ENCODE measurements around the gene RNF212. TPM values are rescaled to one million over a fixed set of nuclear protein-coding genes. Genes with fewer than 3 reads are reported as not detected.

RNF212 gene
- total and polyA plus RNA-seq, 4 donors = 0.74 to 8.9 (median 1.3) TPM; not detected in 1

DNA sequence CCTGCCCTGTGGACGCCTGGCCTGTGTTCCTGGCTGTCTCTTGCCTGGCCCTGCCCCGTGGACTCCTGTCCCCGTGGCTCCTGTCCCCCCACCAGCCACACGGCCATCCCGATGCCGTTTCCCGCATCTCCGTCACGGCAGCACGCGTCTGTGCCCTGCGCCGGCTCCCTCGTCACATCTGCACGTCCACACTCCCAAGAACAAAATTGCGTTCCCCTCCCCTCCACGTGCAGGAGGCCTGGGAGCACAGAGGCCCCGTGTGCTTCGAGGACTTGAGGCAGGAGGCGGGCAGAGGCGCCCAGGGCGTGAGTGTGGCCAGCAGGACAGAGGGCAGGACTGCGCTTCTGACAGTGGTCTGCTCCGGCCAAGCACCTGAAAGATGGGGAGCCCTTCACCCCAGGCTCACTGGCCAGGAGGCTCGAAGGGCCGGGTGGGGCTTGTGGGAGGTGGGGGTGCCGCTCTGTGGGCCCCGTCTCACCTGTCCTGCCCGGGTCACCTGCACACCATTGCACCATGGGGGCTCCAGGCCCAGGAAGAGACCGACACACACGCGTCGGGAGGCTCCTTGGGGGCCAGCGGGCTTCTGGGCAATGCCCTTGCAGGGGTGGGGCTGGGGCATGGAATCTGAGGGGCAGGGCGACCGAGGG is 84.7 kb downstream of the RNF212 start:
- H3K36me3 ChIP-seq (ENCODE audit: control insufficient read depth in 1 of 2, insufficient read depth in 2 of 2, low read length in 1 of 2) = no peaks in the 10 kb centered on the region
- no peak overlapping the region for H3K27ac ChIP-seq (ENCODE audit: low read depth in 1 of 2, low read length in 2 of 2)
- no peak for ATAC-seq (ENCODE audit: low FRiP score)
- no peaks in the 10 kb centered on the region for H3K4me1 ChIP-seq (ENCODE audit: control insufficient read depth in 1 of 2, insufficient read depth in 2 of 2, low read length in 2 of 2)
- no peak for DNase-seq
- H3K27me3 ChIP-seq (ENCODE audit: control insufficient read depth in 1 of 2, insufficient read depth in 2 of 2, low read length in 1 of 2) = no peaks in the 10 kb centered on the region
- intact Hi-C loops (cut with DNase I) = no loop called here
- no peak overlapping the region for H3K4me3 ChIP-seq (ENCODE audit: low read length in 2 of 2)
- no peaks in the 10 kb centered on the region for H3K9me3 ChIP-seq (ENCODE audit: control insufficient read depth, low read length)
- 86 to 88% methylated on average over 35 to 36 of the region's 36 CpGs for WGBS, 2 donors

DNA sequence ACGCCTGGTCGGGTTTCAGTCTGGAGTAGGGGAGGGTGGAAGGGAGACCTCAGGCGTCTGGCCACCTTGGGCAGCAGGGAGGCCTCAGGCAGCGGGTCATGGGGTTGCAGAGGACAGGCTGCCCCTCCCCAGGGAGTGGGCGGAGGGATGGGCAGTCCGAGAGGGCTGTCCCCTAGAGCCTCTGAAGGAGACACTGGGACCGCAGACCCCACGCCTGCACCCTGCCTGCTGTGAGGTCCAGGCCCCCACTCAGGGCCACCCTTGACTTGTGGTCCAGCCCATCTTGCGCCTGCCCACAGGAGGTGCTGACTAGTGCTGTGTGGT is 85.5 kb downstream of the RNF212 start:
- intact Hi-C loops (cut with DNase I) = no loop called here
- Histone ChIP-seq H3K27ac (ENCODE audit: low read depth in 1 of 2, low read length in 2 of 2) (no peak overlapping the region), H3K4me3 (ENCODE audit: low read length in 2 of 2) (no peak overlapping the region), H3K4me1 (ENCODE audit: control insufficient read depth in 1 of 2, insufficient read depth in 2 of 2, low read length in 2 of 2) (no peaks in the 10 kb centered on the region), H3K27me3 (ENCODE audit: control insufficient read depth in 1 of 2, insufficient read depth in 2 of 2, low read length in 1 of 2) (no peaks in the 10 kb centered on the region), H3K9me3 (ENCODE audit: control insufficient read depth, low read length) (no peaks in the 10 kb centered on the region), H3K36me3 (ENCODE audit: control insufficient read depth in 1 of 2, insufficient read depth in 2 of 2, low read length in 1 of 2) (no peaks in the 10 kb centered on the region)
- 80 to 86% methylated on average over 9 of the region's 9 CpGs for WGBS, 2 donors
- no peak for ATAC-seq (ENCODE audit: low FRiP score)
- DNase-seq = no peak

DNA sequence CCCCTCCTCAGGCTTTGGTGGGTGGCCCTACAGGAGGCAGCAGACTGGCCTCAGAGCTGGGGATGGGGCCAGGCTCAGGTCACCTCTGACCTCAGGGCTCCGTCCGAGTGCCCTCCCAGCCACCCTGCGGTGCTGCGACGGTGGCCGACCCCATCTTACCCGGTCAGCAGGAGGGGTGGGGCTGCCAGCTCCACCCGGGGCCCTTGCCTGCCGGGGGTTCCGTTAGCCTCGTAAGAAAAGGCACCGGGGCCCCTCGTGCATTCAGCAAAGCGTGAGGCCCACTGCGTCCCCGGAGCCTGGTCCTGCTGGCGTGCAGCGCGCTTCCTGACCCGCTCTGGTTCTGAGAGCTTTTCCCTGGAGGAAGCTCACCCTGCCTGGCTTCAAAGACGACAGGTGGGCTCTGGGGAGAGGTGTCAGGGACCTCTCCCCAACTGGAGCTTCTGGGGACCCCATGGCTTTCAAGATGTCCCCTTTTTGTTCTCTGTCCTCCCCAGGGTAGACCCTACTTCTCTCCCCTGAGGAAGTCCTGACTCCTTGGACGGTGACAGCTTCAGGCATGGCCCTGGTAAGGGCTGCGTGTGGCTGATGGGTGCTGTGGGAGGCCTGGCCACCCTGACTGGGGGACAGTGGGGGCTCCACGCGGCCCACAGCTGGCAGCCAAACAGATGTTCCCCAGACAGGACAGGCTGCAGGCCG is 86.0 kb downstream of the RNF212 start:
- intact Hi-C loops (cut with DNase I) = no loop called here
- Histone ChIP-seq H3K27me3 (ENCODE audit: control insufficient read depth in 1 of 2, insufficient read depth in 2 of 2, low read length in 1 of 2) (no peaks in the 10 kb centered on the region), H3K4me3 (ENCODE audit: low read length in 2 of 2) (no peak overlapping the region), H3K4me1 (ENCODE audit: control insufficient read depth in 1 of 2, insufficient read depth in 2 of 2, low read length in 2 of 2) (no peaks in the 10 kb centered on the region), H3K36me3 (ENCODE audit: control insufficient read depth in 1 of 2, insufficient read depth in 2 of 2, low read length in 1 of 2) (no peaks in the 10 kb centered on the region), H3K9me3 (ENCODE audit: control insufficient read depth, low read length) (no peaks in the 10 kb centered on the region), H3K27ac (ENCODE audit: low read depth in 1 of 2, low read length in 2 of 2) (no peak overlapping the region)
- no peak for DNase-seq
- WGBS, 2 donors = 79 to 82% methylated on average over 26 of the region's 26 CpGs
- no peak for ATAC-seq (ENCODE audit: low FRiP score)

DNA sequence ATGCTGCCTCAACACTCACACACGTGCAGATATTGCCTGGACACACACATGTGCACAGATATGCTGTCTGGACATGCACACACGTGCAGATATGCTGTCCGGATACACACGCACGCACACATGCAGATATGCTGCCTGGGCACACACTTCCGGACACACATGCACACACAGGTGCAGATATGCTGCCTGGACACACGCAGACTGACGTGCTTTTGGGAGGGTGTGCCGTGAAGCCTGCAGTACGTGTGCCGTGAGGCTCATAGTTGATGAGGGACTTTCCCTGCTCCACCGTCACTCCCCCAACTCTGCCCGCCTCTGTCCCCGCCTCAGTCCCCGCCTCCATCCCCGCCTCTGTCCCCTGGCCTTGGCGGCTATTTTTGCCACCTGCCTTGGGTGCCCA is 87.2 kb downstream of the RNF212 start:
- intact Hi-C loops (cut with DNase I) = no loop called here
- H3K4me1 ChIP-seq (ENCODE audit: control insufficient read depth in 1 of 2, insufficient read depth in 2 of 2, low read length in 2 of 2) = no peaks in the 10 kb centered on the region
- ATAC-seq (ENCODE audit: low FRiP score) (peak; percentile 9), DNase-seq (no peak)
- H3K4me3 ChIP-seq (ENCODE audit: low read length in 2 of 2) = no peak overlapping the region
- H3K36me3 ChIP-seq (ENCODE audit: control insufficient read depth in 1 of 2, insufficient read depth in 2 of 2, low read length in 1 of 2) = no peaks in the 10 kb centered on the region
- 49 to 51% methylated on average over 17 of the region's 17 CpGs for WGBS, 2 donors
- no peaks in the 10 kb centered on the region for H3K27me3 ChIP-seq (ENCODE audit: control insufficient read depth in 1 of 2, insufficient read depth in 2 of 2, low read length in 1 of 2)
- H3K9me3 ChIP-seq (ENCODE audit: control insufficient read depth, low read length) = no peaks in the 10 kb centered on the region
- H3K27ac ChIP-seq (ENCODE audit: low read depth in 1 of 2, low read length in 2 of 2) = no peak overlapping the region

DNA sequence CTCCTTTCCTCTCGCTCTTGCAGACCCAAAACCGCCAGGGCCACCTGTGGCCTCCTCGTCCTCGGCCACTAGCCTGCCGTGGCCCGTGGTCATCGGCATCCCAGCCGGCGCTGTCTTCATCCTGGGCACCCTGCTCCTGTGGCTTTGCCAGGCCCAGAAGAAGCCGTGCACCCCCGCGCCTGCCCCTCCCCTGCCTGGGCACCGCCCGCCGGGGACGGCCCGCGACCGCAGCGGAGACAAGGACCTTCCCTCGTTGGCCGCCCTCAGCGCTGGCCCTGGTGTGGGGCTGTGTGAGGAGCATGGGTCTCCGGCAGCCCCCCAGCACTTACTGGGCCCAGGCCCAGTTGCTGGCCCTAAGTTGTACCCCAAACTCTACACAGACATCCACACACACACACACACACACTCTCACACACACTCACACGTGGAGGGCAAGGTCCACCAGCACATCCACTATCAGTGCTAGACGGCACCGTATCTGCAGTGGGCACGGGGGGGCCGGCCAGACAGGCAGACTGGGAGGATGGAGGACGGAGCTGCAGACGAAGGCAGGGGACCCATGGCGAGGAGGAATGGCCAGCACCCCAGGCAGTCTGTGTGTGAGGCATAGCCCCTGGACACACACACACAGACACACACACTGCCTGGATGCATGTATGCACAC is 88.3 kb downstream of the RNF212 start:
- Histone ChIP-seq H3K4me1 (ENCODE audit: control insufficient read depth in 1 of 2, insufficient read depth in 2 of 2, low read length in 2 of 2) (no peaks in the 10 kb centered on the region), H3K4me3 (ENCODE audit: low read length in 2 of 2) (no peak overlapping the region), H3K27ac (ENCODE audit: low read depth in 1 of 2, low read length in 2 of 2) (no peak overlapping the region), H3K9me3 (ENCODE audit: control insufficient read depth, low read length) (no peaks in the 10 kb centered on the region), H3K36me3 (ENCODE audit: control insufficient read depth in 1 of 2, insufficient read depth in 2 of 2, low read length in 1 of 2) (no peaks in the 10 kb centered on the region), H3K27me3 (ENCODE audit: control insufficient read depth in 1 of 2, insufficient read depth in 2 of 2, low read length in 1 of 2) (no peaks in the 10 kb centered on the region)
- intact Hi-C loops (cut with DNase I) = no loop called here
- DNase-seq (no peak), ATAC-seq (ENCODE audit: low FRiP score) (no peak)
- 91 to 93% methylated on average over 31 to 32 of the region's 32 CpGs for WGBS, 2 donors

DNA sequence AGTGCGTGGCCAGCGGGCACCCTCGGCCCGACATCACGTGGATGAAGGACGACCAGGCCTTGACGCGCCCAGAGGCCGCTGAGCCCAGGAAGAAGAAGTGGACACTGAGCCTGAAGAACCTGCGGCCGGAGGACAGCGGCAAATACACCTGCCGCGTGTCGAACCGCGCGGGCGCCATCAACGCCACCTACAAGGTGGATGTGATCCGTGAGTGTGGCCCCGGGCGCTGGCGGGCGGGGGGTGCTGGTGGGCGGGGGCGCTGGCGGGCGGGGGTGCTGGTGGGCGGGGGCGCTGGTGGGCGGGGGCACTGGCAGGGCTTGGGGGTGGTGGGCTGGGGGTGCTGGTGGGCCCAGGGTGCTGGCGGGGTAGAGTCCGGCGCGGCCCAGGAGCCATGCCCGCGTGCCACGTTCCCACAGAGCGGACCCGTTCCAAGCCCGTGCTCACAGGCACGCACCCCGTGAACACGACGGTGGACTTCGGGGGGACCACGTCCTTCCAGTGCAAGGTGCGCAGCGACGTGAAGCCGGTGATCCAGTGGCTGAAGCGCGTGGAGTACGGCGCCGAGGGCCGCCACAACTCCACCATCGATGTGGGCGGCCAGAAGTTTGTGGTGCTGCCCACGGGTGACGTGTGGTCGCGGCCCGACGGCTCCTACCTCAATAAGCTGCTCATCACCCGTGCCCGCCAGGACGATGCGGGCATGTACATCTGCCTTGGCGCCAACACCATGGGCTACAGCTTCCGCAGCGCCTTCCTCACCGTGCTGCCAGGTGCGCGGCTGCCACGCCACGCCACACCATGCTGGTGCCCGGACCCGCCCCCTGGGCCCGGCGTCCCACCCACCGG is 89.2 kb downstream of the RNF212 start:
- Histone ChIP-seq H3K36me3 (ENCODE audit: control insufficient read depth in 1 of 2, insufficient read depth in 2 of 2, low read length in 1 of 2) (no peaks in the 10 kb centered on the region), H3K4me1 (ENCODE audit: control insufficient read depth in 1 of 2, insufficient read depth in 2 of 2, low read length in 2 of 2) (no peaks in the 10 kb centered on the region), H3K27ac (ENCODE audit: low read depth in 1 of 2, low read length in 2 of 2) (no peak overlapping the region), H3K4me3 (ENCODE audit: low read length in 2 of 2) (no peak overlapping the region), H3K27me3 (ENCODE audit: control insufficient read depth in 1 of 2, insufficient read depth in 2 of 2, low read length in 1 of 2) (no peaks in the 10 kb centered on the region), H3K9me3 (ENCODE audit: control insufficient read depth, low read length) (no peaks in the 10 kb centered on the region)
- DNase-seq (no peak), ATAC-seq (ENCODE audit: low FRiP score) (no peak)
- intact Hi-C loops (cut with DNase I) = no loop called here
- 96 to 97% methylated on average over 64 to 83 of the region's 83 CpGs for WGBS, 2 donors

DNA sequence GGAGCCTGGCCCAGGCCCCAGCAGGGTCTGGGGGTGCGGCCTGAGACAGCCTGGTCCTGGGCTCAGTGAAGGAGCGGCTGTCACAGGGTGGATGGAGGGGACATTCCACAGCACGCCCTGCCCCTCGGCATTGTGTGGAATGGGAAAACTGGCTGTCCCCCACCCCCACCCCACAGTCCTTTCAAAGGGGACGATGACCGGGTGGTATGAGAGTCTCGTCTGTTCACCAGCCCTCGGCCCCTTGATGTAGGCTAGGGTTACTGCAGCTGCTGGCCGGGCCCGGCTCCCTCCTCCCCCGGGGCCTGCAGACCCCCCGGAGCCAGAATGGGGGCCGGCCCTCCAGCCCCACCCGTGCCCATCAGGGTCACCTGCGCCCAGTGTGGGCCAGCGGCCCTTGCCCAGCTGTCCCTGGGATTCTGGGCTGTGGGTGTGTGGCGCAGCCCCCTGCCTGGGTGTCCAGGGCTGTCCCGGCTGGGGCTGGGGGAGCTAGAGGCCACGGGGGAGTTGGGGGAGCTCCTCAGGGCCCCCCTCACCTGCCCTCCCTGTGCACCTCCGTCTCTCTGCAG is 90.2 kb downstream of the RNF212 start:
- no peaks in the 10 kb centered on the region for H3K36me3 ChIP-seq (ENCODE audit: control insufficient read depth in 1 of 2, insufficient read depth in 2 of 2, low read length in 1 of 2)
- WGBS, 2 donors = 91 to 96% methylated on average over 19 to 20 of the region's 20 CpGs
- no peak for ATAC-seq (ENCODE audit: low FRiP score)
- no peaks in the 10 kb centered on the region for H3K27me3 ChIP-seq (ENCODE audit: control insufficient read depth in 1 of 2, insufficient read depth in 2 of 2, low read length in 1 of 2)
- no peak overlapping the region for H3K4me3 ChIP-seq (ENCODE audit: low read length in 2 of 2)
- no peaks in the 10 kb centered on the region for H3K4me1 ChIP-seq (ENCODE audit: control insufficient read depth in 1 of 2, insufficient read depth in 2 of 2, low read length in 2 of 2)
- H3K27ac ChIP-seq (ENCODE audit: low read depth in 1 of 2, low read length in 2 of 2) = no peak overlapping the region
- no peaks in the 10 kb centered on the region for H3K9me3 ChIP-seq (ENCODE audit: control insufficient read depth, low read length)
- DNase-seq = no peak
- intact Hi-C loops (cut with DNase I) = no loop called here

DNA sequence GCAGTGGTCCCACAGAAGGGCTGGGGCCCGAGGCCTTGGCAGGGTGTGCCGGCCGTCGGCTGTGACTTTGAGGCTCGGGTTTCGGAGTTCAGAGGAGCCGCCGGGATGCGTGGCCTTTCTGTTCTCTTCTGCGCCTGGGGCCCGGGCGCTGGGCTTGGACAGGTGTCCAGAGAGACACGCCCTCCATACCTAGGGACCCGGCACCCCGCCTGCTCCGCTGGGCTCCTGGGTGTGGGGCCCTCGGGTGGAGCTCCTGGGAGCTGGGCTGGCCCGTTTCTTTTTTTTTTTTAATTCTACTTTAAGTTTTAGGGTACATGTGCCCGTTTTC is 90.7 kb downstream of the RNF212 start:
- Histone ChIP-seq H3K27ac (ENCODE audit: low read depth in 1 of 2, low read length in 2 of 2) (no peak overlapping the region), H3K9me3 (ENCODE audit: control insufficient read depth, low read length) (no peaks in the 10 kb centered on the region), H3K27me3 (ENCODE audit: control insufficient read depth in 1 of 2, insufficient read depth in 2 of 2, low read length in 1 of 2) (no peaks in the 10 kb centered on the region), H3K4me1 (ENCODE audit: control insufficient read depth in 1 of 2, insufficient read depth in 2 of 2, low read length in 2 of 2) (no peaks in the 10 kb centered on the region), H3K36me3 (ENCODE audit: control insufficient read depth in 1 of 2, insufficient read depth in 2 of 2, low read length in 1 of 2) (no peaks in the 10 kb centered on the region), H3K4me3 (ENCODE audit: low read length in 2 of 2) (no peak overlapping the region)
- DNase-seq (no peak), ATAC-seq (ENCODE audit: low FRiP score) (no peak)
- intact Hi-C loops (cut with DNase I) = no loop called here
- 91 to 92% methylated on average over 19 of the region's 19 CpGs for WGBS, 2 donors

Data from aorta (tissue), 5 donors.